GM19395 (cell line): ENCODE data around the gene UHRF2.
"Not testable (repeated sequence)": the region's sequence is repeated elsewhere in the genome, so short reads cannot be mapped to it uniquely, and the experiment has no call there.

Source experiments
- ATAC-seq: cut with Tn5 transposase; IDR thresholded peaks from one replicate; pipeline ENCODE4 v1.9.1; 2021; ENCODE audit warnings: mild to moderate bottlenecking, moderate library complexity; ENCODE audit not compliant: unreplicated experiment

Gene UHRF2

DNA sequence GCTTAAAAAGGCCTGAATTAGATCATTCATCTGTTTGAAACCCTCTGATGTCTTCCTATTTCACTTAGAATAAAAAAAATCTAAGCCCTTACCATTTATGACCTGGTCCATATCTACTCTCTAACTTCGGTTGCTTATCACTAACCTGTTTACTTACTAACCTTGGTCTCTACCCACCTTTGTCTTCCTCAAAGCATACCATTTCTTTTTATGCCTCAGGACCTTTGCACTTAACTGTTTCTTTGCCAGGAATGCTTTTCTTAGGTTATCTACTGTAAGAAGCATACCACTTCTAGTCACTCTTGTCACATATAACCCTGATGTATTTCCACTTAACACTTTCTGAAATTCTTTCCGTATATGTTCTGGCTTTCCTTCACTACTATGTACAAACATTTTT lies 67.0 kb downstream of the UHRF2 start:
- ATAC-seq: no peak

DNA sequence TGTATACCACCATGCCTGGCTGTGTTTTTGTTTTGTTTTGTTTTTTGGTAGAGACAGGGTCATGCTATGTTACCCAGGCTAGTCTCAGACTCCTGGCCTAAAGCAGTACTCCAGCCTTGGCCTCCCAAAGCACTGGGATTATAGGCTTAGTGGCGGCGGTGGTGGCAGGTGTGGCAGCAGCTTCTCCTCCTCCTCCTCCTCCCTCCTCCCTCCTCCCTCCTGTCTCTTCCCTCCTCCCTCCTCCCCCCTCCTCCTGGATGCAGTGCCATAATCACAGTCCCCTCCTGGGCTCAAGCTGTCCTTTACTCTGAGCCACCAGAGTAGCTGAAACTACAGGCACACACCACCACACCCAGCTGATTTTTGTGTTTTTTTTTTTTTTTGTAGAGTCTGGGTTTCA lies 71.2 kb downstream of the UHRF2 start:
- no peak for ATAC-seq

DNA sequence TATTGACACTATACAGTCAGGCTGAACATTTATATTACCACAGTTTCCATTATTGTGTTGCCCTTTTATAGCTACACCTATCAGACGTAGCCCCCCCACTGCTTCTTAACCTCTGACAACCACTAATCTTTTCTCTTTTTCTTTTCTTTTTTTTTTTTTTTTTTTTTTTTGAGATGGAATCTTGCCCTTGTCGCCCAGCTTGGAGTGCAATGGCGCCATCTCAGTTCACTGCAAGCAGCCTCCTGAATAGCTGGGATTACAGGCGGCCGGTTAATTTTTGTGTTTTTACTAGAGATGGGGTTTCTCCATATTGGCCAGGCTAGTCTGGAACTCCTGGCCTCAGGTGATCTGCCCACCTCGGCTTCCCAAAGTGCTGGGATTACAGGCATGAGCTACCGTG lies 75.4 kb downstream of the UHRF2 start:
- ATAC-seq: no peak

DNA sequence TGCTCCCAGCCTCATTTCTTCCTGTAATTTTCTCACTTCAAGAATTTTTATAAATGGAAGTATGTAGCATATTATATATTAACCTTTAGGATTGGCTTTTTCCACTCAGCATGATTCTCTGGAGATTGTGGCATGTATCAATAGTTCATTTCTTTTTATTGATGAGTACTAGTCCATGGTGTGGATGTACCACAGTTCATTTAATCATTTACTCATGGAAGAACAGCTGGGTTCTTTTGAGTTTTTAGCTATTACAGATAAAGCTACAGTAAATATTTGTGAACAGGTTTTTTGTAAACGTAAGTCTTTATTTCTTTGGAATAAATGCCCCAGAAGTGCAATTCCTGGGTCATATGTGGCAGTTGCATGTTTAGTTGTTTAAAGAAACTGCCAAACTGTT lies 76.1 kb downstream of the UHRF2 start:
- ATAC-seq: no peak

DNA sequence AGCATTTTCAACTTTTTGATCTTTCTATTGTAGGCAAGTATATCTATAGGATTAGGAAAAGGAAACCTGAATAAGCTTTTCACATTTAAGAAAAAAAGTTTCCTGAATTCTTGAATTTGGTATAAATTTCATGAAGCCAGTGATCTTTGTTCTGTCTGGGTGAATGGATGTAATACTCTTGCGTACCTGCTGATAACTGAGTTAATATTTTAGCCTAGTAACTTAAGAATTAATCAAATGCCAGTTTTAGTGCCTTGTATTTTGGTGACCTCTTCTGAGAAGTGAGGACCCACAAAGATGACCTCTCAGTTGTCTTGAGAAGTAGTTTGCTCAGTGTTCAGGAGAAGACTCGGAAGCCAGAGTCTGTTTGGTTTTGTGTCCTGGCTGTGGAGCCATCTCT lies 77.9 kb downstream of the UHRF2 start:
- ATAC-seq: no peak

DNA sequence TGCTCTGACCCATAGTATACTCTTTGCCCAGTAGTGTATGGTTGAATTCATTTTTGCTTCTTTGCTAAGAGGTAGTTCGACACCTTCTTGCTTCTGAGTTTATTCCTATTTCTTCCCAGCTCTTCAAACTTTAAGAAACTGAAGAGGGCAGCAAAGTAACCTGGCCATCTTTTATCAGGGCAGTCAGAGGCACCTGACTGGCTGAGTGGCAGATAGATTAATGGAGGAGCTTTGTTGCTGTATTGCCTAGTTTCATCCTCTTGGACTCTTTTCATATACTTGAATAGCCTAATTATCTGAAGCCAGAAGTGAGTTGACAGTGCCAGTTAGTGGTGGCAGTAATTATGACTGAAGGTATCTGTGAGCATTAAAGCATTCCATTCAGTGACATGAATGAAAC lies 82.5 kb downstream of the UHRF2 start:
- ATAC-seq: no peak

DNA sequence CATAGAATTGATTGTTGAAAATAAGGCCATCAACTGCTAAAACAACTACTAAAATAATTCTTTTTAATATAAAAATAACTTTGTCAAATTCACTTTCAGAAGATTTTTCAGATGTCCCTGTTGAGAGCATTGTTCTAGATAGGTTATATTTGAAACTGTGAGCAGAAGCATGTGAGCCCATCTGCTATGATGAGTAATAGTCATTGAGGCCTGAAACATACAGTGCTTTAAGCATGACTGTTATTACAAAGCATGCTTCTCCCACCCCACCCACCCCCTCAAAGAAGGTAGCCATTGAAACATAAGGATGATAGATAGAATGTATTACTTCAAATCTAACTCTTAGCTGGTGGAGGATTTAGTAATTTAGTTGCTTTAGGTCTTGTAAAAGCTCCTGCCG lies 86.0 kb downstream of the UHRF2 start:
- ATAC-seq: no peak

DNA sequence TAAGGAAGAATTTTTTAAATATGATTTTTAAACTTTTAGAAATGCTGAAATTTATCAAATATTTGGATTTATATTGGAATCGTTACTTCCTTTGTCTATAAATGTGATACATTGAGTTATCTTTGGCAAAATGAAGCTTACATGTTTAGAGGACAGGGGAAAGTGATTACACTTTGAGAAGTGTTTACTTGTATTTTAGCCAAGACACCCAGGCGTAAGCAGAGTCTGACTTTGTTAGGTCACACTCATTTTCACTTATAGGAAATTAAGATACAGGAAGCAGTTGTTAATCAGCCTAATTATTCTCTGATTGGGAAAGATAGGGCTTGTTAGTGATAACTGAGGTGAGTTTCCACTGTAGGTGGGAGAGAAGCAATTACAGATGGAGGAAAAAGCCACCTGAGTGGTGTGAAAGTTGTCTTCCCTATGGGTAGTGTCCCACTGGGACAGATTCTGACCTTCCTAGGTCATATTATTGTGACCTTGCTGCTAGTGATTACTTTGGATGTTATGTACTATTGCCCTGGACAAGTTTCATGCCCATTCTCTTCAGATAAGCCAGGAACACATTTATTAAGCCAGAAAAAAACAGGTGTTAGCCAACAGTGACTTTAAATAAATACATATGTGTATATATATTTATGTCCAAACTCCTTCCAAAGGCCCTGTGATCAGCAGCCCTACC lies 88.7 kb downstream of the UHRF2 start:
- no peak for ATAC-seq

DNA sequence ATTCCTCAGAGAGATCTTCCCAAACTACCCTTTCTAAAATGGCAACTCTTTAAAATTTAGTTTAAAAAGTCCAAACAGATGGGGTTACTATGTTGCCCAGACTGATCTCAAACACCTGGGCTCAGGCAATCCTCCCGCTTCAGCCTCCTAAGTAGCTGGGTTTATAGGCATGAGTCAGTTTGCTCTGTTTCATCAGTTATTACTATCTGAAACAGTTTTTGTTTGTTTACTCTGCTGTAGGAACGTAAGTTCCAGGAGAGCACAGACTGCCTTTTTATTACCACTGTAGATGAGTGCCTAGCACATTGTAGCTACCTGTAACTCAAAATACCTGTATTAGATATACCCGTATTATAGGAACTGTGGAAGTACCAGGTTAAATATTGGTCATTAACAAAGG lies 89.4 kb downstream of the UHRF2 start:
- ATAC-seq: no peak

DNA sequence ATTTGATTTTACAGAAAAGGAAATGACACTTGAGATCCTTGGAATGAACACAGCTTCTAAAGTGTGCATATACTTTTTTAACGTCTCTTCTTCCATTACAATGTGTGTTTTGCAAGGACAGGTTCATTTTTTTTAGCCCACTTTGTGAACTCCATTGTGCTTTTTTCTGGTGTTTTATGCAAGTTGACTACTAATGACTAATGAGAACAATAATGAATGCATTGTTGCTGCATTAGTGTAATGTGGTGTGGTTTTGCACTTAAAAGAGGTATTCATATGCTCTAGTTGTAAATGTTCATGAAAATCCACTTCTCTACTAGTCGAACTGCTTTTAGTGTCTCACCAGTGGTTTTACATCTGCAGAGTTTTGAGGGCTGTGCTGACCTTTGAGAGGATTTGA lies 93.6 kb downstream of the UHRF2 start:
- no peak for ATAC-seq

DNA sequence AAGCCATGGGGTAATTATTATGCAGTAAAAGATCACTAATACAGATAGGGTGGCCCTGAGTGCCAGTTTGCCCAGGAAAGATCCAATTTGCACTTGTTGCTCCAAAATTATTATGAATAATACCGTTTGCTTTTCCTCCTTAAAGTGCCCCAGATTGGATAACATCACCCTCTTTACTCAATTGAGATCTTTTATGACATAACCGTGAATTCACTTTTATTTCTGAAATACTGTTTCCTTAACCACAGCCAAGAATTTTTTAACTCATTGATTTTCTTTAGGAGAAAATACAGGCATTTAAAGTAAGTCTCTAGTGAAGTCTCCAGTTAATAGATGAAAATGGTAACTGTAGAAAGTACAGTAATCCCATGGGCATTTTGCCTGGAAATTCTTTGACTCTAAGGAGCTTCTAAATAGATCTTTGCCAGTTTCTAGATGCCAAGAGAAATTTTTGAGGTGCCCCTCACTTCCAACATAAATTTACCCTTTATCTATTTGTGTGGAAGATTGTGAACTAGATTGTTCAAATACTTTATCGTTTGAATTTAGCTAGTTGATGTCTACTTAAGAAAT lies 99.2 kb downstream of the UHRF2 start:
- ATAC-seq: no peak

DNA sequence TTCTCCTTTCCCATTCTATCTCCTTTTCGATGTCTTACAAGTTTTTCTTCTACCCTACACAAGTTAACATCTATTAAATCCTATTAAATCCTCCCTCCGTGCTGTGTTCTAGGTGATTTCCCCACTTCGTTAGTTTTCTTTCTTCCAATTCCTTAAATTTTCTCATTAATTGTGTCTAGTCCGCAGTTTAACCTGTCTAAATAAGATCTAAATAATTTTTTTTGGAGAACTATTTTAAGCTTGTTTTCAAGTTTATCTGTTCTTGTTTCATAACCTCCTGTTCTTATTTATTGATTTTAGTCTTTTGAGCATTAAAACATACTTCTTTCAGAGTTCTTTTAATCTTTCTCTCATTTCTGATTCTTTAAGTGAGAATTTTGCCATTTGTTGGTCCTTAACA lies 109.3 kb downstream of the UHRF2 start:
- no peak for ATAC-seq

DNA sequence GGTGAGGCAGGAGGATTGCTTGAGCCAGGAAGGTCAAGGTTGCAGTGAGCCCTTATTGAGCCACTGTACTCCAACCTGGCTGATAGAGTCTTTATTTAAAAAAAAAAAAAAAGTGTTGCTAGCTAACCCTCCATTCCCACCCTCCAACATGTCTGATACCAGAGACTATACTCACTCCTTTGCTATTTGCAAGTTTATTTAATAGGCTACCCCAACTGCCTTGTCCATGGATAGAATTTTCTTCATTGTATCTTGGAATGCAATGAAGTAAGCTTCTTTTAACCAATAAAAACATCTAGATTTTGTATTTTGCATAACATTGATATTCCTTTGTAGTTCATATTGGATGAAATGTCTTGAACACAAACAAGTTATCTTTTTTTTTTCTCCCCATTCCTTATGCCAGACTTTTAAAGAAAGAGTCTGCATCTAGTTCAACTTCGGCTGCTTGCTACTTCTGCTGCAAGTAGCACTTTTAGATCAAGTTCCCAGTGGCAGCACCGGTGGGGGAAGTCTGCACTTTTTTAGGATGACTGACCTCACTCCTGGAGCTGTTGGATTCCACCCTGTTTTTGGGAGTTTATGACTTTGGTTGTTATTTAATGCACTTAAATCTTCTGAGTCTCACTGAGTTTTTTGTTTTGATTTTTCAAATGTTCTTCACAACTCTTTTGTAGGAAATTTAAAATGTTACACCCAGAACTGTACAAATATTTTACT lies 112.5 kb downstream of the UHRF2 start:
- ATAC-seq: no peak

DNA sequence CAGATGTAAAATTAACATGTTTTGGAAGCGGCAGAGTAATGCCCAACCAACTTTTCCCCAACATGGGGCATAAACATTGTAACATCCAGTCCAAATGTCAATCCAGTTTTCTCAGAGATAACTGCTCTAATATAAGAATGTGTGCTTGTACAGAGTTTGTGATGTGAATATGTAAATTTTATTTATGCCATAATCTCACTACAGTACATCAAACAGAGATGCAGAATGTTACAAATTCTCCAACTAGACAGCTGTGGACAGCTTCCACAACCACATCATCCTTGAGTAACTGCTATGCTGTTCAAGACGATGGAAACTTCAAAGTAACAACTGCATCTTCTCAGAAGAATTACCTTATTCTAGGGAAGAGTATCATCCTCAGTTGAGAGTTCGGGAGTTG lies 122.6 kb downstream of the UHRF2 start:
- no peak for ATAC-seq

DNA sequence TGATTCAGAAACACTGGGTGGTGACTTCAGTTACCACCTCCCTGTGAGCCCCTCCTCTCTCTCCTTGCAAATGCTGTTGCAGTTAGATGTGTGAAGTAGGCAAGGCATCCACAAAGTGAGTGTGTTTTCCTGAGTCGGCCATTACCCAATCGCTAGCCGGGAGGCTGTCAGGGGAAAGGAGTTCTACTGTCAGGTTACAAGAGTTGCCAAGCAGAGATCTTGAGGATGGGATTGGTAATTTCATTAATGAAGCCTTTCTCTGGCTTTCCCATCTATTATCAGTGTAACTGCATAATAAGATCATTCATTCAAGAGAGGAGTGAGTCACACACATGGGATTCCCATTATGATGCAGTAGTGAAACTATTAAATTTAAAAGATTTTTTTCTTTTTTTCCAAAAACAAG lies 125.7 kb downstream of the UHRF2 start:
- ATAC-seq: no peak

DNA sequence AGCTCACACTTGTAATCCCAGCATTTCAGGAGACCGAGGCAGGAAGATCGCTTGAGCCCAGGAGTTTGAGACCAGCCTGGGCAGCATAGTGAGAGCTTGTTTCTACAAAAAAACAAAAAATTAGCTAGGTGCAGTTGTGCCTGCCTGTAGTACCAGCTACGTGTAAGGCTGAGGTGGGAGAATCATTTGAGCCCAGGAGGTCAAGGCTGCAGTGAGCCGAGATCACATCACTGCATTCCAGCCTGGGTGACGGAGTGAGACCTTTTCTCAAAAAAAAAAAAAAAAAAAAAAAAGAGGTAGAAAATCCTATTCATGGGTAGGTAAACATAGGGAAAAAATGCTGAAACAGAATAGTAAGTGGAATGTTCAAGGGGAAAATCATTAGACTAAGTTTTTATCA lies 129.6 kb downstream of the UHRF2 start:
- ATAC-seq: not testable (repeated sequence)

DNA sequence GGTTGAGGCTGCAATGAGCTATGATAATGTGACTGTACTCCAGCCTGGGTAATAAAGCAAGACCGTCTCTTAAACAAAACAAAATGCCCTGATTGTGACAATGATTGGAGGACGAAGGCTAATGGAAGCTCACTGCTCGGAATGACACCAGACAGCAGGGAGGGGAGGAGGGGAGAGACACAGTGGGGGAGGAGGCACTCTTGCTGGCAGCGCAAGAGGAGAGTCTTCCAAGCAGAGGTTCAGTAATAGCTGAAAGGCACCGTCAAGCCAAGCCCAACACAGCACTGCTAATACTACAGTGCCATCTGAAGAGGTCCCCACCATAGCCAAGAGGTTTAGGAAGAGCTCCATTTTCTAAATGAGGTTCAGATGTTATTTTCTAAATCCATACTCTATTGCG lies 130.2 kb downstream of the UHRF2 start:
- no peak for ATAC-seq

DNA sequence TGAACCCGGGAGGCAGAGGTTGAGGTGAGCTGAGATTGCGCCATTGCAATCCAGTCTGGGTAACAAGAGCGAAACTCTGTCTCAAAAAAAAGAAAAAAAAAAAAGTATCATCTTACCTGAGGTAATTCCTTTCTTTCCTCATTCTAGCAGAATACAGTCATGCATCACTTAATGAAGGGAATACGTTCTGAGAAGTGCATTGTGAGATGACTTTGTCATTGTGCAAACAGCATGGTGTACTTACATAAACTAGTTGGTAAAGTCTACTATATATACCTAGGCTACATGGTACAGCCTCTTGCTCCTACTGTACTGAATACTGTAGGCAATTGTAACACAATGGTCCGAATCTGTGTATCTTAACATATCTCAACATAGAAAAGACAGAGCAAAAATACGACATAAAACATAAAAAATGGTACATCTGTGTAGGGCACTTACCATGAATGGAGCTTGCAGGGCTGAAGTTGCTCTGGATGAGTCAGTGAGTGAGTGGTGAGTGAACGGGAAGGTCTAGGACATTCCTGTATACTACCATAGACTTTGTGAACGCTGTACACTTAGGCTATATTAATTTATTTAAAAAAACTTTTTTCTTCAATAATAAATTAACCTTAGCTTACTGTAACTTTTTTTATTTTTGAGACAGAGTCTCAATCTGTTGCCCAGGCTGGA lies 132.2 kb downstream of the UHRF2 start:
- ATAC-seq: no peak

DNA sequence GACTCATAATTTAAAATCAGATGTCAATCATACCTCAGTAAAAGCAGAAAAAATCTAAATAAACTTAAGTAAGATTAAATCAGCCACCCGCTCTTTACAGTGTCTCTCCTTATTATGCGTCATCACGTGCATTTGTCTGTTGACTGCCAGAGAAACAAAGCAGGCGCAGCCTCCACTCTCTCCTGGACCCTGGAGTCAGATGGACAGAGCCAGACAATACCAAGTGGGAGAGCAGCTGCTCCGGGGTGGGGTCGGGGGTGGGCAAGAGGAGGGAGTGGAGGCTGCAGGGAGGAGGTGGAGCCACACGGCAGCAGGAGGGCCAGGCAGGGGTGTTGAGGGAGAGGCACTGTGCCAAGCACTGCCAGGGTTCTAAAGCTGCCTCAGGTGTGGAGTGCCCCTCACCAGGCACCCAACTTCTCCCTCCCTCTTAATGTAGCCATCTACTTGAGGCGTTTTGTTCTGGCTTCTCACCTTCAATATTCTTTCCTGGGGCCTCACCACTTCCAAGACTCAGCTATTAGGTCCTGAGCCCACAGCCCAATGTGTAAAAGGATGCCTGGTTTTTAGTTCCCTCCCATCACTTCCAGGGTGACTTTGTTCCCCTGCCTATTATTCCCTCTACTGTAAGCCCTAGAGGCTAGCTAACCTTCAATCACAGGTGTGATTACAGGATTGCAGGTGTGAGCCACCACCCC lies 136.3 kb downstream of the UHRF2 start:
- ATAC-seq: no peak

DNA sequence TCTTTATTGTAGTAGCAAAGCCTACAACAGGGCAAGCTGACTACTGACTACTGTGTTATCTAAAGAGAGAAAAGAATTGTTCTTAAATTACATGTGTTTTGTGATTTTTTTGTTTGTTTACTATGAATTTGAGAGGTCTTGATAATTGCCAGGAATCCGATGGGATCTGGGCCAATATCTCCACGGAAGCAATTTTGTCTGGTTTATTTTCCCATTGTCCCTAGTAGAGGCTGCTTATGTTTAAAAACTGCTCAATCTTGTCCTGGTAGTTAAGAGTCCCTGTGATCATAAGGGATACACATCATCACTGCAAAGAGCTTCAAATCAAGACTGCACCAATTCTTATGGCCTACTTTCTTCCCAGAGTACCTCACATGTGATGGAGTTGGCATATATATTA lies 138.1 kb downstream of the UHRF2 start:
- ATAC-seq: no peak

DNA sequence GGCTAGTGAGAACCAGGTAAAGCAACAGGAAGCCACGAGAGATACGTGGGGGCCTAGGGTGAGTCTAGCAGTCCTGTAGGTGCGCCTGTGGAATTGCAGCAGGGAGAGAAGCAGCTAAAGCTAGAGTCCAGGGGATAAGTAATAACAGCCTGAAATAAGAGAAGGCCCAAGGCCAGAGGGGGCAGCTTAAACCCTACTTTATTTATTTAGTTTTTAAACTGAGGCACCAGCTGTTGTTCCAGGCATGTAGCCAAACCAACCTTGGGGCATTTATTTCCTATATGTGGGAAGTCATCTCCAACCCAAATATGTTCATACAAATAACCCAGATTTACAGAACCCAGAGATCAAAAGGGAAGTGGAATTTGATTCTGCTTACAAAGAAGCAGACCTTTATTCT lies 139.0 kb downstream of the UHRF2 start:
- no peak for ATAC-seq
